ENCODE results near the gene CELF4. TPM values are rescaled to one million over a fixed set of nuclear protein-coding genes. Genes with fewer than 3 reads are reported as not detected.

CELF4 gene
- polyA plus RNA-seq, 1 donor (not counting 4 experiments of a cell fraction or from before 2014, with no cell fraction given) = not detected

DNA sequence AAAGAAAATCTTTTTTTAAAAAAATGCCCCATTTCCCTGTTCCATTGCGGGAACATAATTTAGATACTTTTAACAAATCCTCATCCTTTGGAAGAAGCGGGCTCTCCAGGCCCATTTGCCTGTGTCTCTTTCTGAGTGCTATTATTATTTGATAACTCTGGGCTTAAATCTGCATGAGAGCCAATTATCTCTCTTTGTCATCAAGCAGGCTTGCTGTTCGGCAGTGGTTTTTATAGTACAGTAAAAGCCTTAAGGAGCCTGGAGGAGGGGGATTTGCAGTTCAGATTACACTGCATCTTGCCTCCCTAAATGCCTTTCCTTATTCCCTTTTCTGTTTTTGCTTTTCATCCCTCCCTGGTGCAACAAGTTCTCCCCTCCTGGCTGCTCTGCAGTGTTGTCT, 50.6 kb downstream of the CELF4 start:
- Histone ChIP-seq H3K4me3 (ENCODE audit: control insufficient read depth in 2 of 3, extremely low read depth in 1 of 3, insufficient read depth in 2 of 3, low read depth in 1 of 3, low read length in 3 of 3) (no peak overlapping the region), H3K9me1 (ENCODE audit: control insufficient read depth, extremely low read depth, insufficient read depth, low read length) (no peaks in the 10 kb centered on the region), H3K27me3 (ENCODE audit: control insufficient read depth, extremely low read depth, insufficient read depth, low read length) (peaks cover 7% of the 10 kb centered on the region), H3K27ac (ENCODE audit: control insufficient read depth, insufficient read depth, low read length) (no peak overlapping the region), H3K4me1 (ENCODE audit: control insufficient read depth, extremely low read depth, insufficient read depth, low read length) (no peaks in the 10 kb centered on the region), H2AFZ (ENCODE audit: control insufficient read depth, low read length) (no peak overlapping the region), H3K9me3 (ENCODE audit: control insufficient read depth, low read depth, low read length) (no peaks in the 10 kb centered on the region), H3K79me2 (ENCODE audit: control insufficient read depth, insufficient read depth, low read length) (no peaks in the 10 kb centered on the region), H3K9ac (ENCODE audit: control insufficient read depth, extremely low read depth, insufficient read depth, low read length) (no peak overlapping the region), H3K36me3 (ENCODE audit: control insufficient read depth in 2 of 2, extremely low read depth in 1 of 2, insufficient read depth in 2 of 2, low read length in 2 of 2) (no peaks in the 10 kb centered on the region), H4K20me1 (ENCODE audit: control insufficient read depth, extremely low read depth, insufficient read depth, low read length) (no peaks in the 10 kb centered on the region), H3K4me2 (ENCODE audit: control insufficient read depth, extremely low read depth, insufficient read depth, low read depth, low read length) (no peak overlapping the region)
- DNase-seq (ENCODE audit: low read depth, low spot score) = no peak
- no peak for FAIRE-seq
- TF ChIP-seq CTCF (optimal IDR thresholded peaks at IDR 0.05 in 1 of 3, IDR thresholded peaks at IDR 0.05 in 1 of 3, conservative IDR thresholded peaks at IDR 0.05 in 1 of 3; ENCODE audit: extremely low read depth in 1 of 3, insufficient read depth in 2 of 3, low read length in 3 of 3) (no peak), EZH2 (IDR thresholded peaks at IDR 0.05; ENCODE audit: low read length) (no peak)
- dilution Hi-C loops (cut with MboI; ENCODE audit: extremely low pct_ligation_motif_present, low sequenced_read_pairs) = no loop called here

DNA sequence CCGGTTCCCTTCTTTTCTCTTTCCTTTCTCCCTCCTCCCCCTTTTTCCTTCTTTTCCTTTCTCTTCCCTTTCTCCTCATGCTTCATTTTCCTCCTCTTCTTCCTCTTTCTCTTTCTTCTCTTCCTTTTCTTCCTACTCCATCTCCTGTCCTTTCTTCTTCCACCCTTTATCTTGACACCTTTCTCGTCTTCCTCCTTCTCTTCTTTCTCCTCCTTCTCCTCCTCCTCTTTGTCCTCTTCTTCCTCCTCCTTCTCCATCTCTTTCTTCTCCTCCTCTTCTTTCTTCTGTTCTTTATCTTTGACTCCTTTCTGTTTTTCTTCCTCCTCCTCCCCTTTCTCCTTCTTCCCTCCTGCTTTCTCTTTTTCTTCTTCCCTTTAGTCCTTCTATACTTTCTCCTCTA, 53.2 kb downstream of the CELF4 start:
- Histone ChIP-seq H2AFZ (ENCODE audit: control insufficient read depth, low read length) (no peak overlapping the region), H3K79me2 (ENCODE audit: control insufficient read depth, insufficient read depth, low read length) (no peaks in the 10 kb centered on the region), H3K36me3 (ENCODE audit: control insufficient read depth in 2 of 2, extremely low read depth in 1 of 2, insufficient read depth in 2 of 2, low read length in 2 of 2) (no peaks in the 10 kb centered on the region), H3K9ac (ENCODE audit: control insufficient read depth, extremely low read depth, insufficient read depth, low read length) (no peak overlapping the region), H3K27ac (ENCODE audit: control insufficient read depth, insufficient read depth, low read length) (no peak overlapping the region), H4K20me1 (ENCODE audit: control insufficient read depth, extremely low read depth, insufficient read depth, low read length) (no peaks in the 10 kb centered on the region), H3K4me2 (ENCODE audit: control insufficient read depth, extremely low read depth, insufficient read depth, low read depth, low read length) (no peak overlapping the region), H3K4me1 (ENCODE audit: control insufficient read depth, extremely low read depth, insufficient read depth, low read length) (no peaks in the 10 kb centered on the region), H3K27me3 (ENCODE audit: control insufficient read depth, extremely low read depth, insufficient read depth, low read length) (peaks cover 4% of the 10 kb centered on the region), H3K9me1 (ENCODE audit: control insufficient read depth, extremely low read depth, insufficient read depth, low read length) (no peaks in the 10 kb centered on the region), H3K4me3 (ENCODE audit: control insufficient read depth in 2 of 3, extremely low read depth in 1 of 3, insufficient read depth in 2 of 3, low read depth in 1 of 3, low read length in 3 of 3) (no peak overlapping the region), H3K9me3 (ENCODE audit: control insufficient read depth, low read depth, low read length) (no peaks in the 10 kb centered on the region)
- TF ChIP-seq CTCF (optimal IDR thresholded peaks at IDR 0.05 in 1 of 3, IDR thresholded peaks at IDR 0.05 in 1 of 3, conservative IDR thresholded peaks at IDR 0.05 in 1 of 3; ENCODE audit: extremely low read depth in 1 of 3, insufficient read depth in 2 of 3, low read length in 3 of 3) = no peak
- TF ChIP-seq EZH2 (IDR thresholded peaks at IDR 0.05; ENCODE audit: low read length) = no peak
- dilution Hi-C loops (cut with MboI; ENCODE audit: extremely low pct_ligation_motif_present, low sequenced_read_pairs) = no loop called here
- no peak for FAIRE-seq
- no peak for DNase-seq (ENCODE audit: low read depth, low spot score)

Data from keratinocyte (primary cell).